MM.1S (cell line): ENCODE data around the gene MPG.

Experiments
- DNase-seq: peaks from one replicate; pipeline ENCODE4 v3.0.0-alpha.2; 2015
- H2AFZ ChIP-seq: fragments of 300-600 bp; sonication (generic); 2 replicates; pipeline ENCODE4 v1.6.0; 2016; ENCODE audit warnings: antibody characterized with exemption, low read length
- H3F3A ChIP-seq: fragments of 300-600 bp; sonication (generic); 2 replicates; pipeline ENCODE4 v1.6.1; 2016; ENCODE audit warnings: mild to moderate bottlenecking, antibody characterized with exemption, low read length, moderate library complexity, mixed read lengths; ENCODE audit not compliant: insufficient read depth
- H3K27ac ChIP-seq: fragments of 300-600 bp; sonication (generic); 2 replicates; pipeline ENCODE4 v1.5.1; 2016; ENCODE audit warnings: mild to moderate bottlenecking, low read length
- H3K27me3 ChIP-seq: fragments of 300-600 bp; sonication (generic); replicated peaks from 2 replicates; pipeline ENCODE4 v1.6.0; 2016; ENCODE audit warnings: low read length; ENCODE audit not compliant: insufficient read depth
- H3K36me3 ChIP-seq: fragments of 300-600 bp; sonication (generic); replicated peaks from 2 replicates; pipeline ENCODE4 v1.6.1; 2016; ENCODE audit warnings: mild to moderate bottlenecking, low read length, mixed read lengths; ENCODE audit not compliant: insufficient read depth
- H3K4me1 ChIP-seq: fragments of 300-600 bp; sonication (generic); 2 replicates; pipeline ENCODE4 v1.6.1; 2016; ENCODE audit warnings: low read length, mixed read lengths
- H3K4me2 ChIP-seq: fragments of 300-600 bp; sonication (generic); 2 replicates; pipeline ENCODE4 v1.6.0; 2016; ENCODE audit warnings: low read depth, low read length
- H3K4me3 ChIP-seq: fragments of 300-600 bp; sonication (generic); 2 replicates; pipeline ENCODE4 v1.5.1; 2016; ENCODE audit warnings: low read length, mixed read lengths
- H3K79me2 ChIP-seq: fragments of 300-600 bp; sonication (generic); 2 replicates; pipeline ENCODE4 v1.6.1; 2016; ENCODE audit warnings: mixed run types, low read length, mixed read lengths
- H3K9ac ChIP-seq: fragments of 300-600 bp; sonication (generic); 2 replicates; pipeline ENCODE4 v1.6.1; 2016; ENCODE audit warnings: low read length, mixed read lengths
- H3K9me2 ChIP-seq: fragments of 300-600 bp; sonication (generic); replicated peaks from 2 replicates; pipeline ENCODE4 v1.6.1; 2016; ENCODE audit warnings: mild to moderate bottlenecking, low read length, mixed read lengths; ENCODE audit not compliant: insufficient read depth
- H3K9me3 ChIP-seq: fragments of 300-600 bp; sonication (generic); replicated peaks from 2 replicates; pipeline ENCODE4 v1.6.1; 2016; ENCODE audit warnings: mild to moderate bottlenecking, low read length, mixed read lengths; ENCODE audit not compliant: insufficient read depth
- H4K20me1 ChIP-seq: fragments of 300-600 bp; sonication (generic); 2 replicates; pipeline ENCODE4 v1.6.1; 2016; ENCODE audit warnings: mild to moderate bottlenecking, low read length, moderate library complexity, mixed read lengths; ENCODE audit not compliant: insufficient read depth
- EZH2 ChIP-seq: fragments of 300-600 bp; sonication (generic); optimal IDR thresholded peaks from 2 replicates; pipeline ENCODE3; 2017; ENCODE audit warnings: low read depth, mild to moderate bottlenecking, antibody characterized with exemption, low read length, mixed read lengths
- EZH2phosphoT487 ChIP-seq: fragments of 300-600 bp; sonication (generic); IDR thresholded peaks from 2 replicates; pipeline ENCODE4 v1.6.1; 2018; ENCODE audit warnings: antibody characterized with exemption, low read length
- TF ChIP-seq, protein P1 (sequence below): fragments of 300-600 bp; sonication (generic); IDR thresholded peaks from 2 replicates; pipeline ENCODE4 v1.5.1; 2016; ENCODE audit warnings: antibody characterized with exemption, low read length, mixed read lengths

Gene MPG

GRCh38 chr16:75580-76501 is 2.2 kb upstream of the MPG start:
- DNase-seq, result no peak
- Histone ChIP-seq H3F3A (0 out of 2 replicates have a peak, but pooled peaks cover 3% of the 10 kb centered on the region), H3K27ac (no peak overlapping the region)

GRCh38 chr16:76535-77272 is 1.3 kb upstream of the MPG start:
- H2AFZ ChIP-seq, result peak overlapping the region; percentile 81
- H3K4me3 ChIP-seq, result peak overlapping the region; percentile 90
- peak overlapping the region; percentile 19; the same call in 1 of the 2 replicates for H3K27ac ChIP-seq
- H3K9me3 ChIP-seq, result no peaks in the 10 kb centered on the region
- DNase-seq, result no peak
- 0 out of 2 replicates have a peak, but pooled peaks cover 3% of the 10 kb centered on the region for H3F3A ChIP-seq
- H3K27me3 ChIP-seq, result peaks cover 4% of the 10 kb centered on the region
- H3K4me2 ChIP-seq, result peak overlapping the region; percentile 99
- TF ChIP-seq EZH2 (no peak), EZH2phosphoT487 (no peak)
- TF ChIP-seq, protein P1, sequence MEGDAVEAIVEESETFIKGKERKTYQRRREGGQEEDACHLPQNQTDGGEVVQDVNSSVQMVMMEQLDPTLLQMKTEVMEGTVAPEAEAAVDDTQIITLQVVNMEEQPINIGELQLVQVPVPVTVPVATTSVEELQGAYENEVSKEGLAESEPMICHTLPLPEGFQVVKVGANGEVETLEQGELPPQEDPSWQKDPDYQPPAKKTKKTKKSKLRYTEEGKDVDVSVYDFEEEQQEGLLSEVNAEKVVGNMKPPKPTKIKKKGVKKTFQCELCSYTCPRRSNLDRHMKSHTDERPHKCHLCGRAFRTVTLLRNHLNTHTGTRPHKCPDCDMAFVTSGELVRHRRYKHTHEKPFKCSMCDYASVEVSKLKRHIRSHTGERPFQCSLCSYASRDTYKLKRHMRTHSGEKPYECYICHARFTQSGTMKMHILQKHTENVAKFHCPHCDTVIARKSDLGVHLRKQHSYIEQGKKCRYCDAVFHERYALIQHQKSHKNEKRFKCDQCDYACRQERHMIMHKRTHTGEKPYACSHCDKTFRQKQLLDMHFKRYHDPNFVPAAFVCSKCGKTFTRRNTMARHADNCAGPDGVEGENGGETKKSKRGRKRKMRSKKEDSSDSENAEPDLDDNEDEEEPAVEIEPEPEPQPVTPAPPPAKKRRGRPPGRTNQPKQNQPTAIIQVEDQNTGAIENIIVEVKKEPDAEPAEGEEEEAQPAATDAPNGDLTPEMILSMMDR, result no peak
- no peaks in the 10 kb centered on the region for H3K9me2 ChIP-seq
- peaks cover 25% of the 10 kb centered on the region for H3K4me1 ChIP-seq
- no peaks in the 10 kb centered on the region for H3K36me3 ChIP-seq
- peak overlapping the region; percentile 87 for H3K9ac ChIP-seq
- peaks cover 9% of the 10 kb centered on the region for H3K79me2 ChIP-seq
- no peaks in the 10 kb centered on the region for H4K20me1 ChIP-seq

More at GRCh38 chr16:75580-76501, 2.2 kb upstream of the MPG start:
- Histone ChIP-seq H3K36me3 (no peaks in the 10 kb centered on the region), H3K4me2 (no peak overlapping the region), H3K4me1 (peaks cover 25% of the 10 kb centered on the region), H3K9me2 (no peaks in the 10 kb centered on the region), H2AFZ (no peak overlapping the region), H3K9ac (no peak overlapping the region), H3K79me2 (peaks cover 9% of the 10 kb centered on the region), H3K4me3 (no peak overlapping the region), H3K27me3 (peaks cover 4% of the 10 kb centered on the region), H4K20me1 (no peaks in the 10 kb centered on the region), H3K9me3 (no peaks in the 10 kb centered on the region)
- TF ChIP-seq, protein P1, result no peak
- no peak for TF ChIP-seq EZH2phosphoT487
- TF ChIP-seq EZH2, result no peak

- Histone ChIP-seq H3F3A (0 out of 2 replicates have a peak, but pooled peaks cover 3% of the 10 kb centered on the region), H3K9me3 (no peaks in the 10 kb centered on the region), H3K4me1 (peaks cover 25% of the 10 kb centered on the region), H3K27ac (peak overlapping the region; percentile 19; the same call in 1 of the 2 replicates), H3K4me3 (peak overlapping the region; percentile 90), H4K20me1 (no peaks in the 10 kb centered on the region), H3K4me2 (peak overlapping the region; percentile 99), H3K79me2 (peaks cover 9% of the 10 kb centered on the region), H3K27me3 (no peaks in the 10 kb centered on the region), H3K36me3 (no peaks in the 10 kb centered on the region), H3K9me2 (no peaks in the 10 kb centered on the region), H3K9ac (peak overlapping the region; percentile 87), H2AFZ (peak overlapping the region; percentile 81)
- peak; percentile 61 for DNase-seq
- TF ChIP-seq EZH2 (no peak), EZH2phosphoT487 (no peak)
- TF ChIP-seq, protein P1, result no peak; the same call in 1 of the 2 replicates
These were observed 685 bp upstream of the MPG start for GRCh38 chr16:77273-77806.
